HG03354 (cell line): ENCODE data around the gene GTPBP1.

ENCODE experiments used
- ATAC-seq: cut with Tn5 transposase; IDR thresholded peaks from one replicate; pipeline ENCODE4 v1.9.1; 2021; ENCODE audit warnings: mild to moderate bottlenecking; ENCODE audit not compliant: unreplicated experiment, poor library complexity, severe bottlenecking

GTPBP1 gene

DNA sequence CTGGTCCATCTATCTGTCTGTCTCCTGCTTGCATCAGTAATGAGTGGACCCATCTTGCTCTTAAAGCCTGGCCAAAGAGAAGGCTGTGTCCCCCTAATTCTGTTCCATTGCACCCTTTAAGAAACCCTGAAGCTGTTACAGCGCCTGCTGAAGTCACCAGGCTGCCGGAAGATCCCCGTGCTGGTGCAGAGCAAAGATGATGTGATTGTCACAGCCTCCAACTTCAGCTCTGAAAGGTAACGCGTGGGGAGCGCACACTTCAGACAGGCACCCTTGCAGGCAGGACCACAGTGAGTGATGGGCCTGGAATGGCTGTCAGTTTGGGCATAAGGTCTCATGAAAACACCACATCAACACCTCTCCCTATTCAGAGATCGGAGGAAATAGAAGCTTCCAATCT, 18.4 kb downstream of the GTPBP1 start:
- ATAC-seq, result no peak

DNA sequence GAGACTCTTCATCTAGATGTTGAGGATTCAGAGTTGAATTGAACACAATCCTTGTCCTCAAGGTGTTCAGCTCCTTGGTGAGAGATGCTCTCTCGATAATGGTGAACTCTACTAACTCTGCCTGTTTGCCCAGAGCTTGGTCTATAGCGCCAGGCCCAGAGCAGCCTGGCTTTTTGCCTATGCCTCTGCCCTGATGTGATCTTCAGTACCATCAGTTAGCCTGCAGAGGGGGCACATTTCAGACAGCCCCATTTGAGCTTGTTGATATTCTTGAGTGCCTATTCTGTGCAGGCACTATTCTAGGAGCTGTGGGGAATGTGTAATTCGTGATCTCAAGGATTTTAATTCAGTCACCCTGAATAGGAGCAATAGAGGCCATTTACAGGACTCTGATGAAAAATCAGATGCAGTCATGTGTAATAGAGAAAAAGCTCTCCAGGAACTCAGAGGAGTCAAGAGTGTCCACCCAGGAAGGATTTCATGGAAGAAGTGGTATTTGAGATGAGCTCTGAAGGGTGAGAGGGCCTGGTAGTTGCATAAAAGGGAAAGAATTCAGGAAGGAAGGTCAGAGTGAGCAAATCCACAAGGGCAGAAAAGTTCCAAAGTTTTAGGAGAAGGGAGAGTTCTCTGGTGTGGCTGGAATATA, 19.3 kb downstream of the GTPBP1 start:
- ATAC-seq, result no peak

GRCh38 chr22:38725900-38726655, 20.3 kb downstream of the GTPBP1 start:
- ATAC-seq, result no peak

DNA sequence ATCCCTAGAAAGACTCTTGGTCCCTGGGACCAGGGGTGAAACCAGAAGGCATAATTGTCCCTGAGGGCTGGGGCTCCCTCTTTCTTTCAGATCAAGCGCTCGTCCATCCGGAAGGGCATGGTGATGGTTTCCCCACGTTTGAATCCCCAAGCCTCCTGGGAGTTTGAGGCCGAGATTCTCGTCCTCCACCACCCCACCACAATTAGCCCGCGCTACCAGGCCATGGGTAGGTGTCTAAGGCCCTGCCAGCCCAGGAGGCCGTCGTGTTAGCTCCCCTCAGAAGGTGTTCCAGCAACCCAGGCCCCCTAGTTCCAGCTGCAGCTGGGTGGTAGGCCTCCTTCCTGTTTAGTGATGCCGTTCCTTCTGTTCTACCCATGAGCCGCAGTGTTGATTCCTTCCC, 21.4 kb downstream of the GTPBP1 start:
- no peak for ATAC-seq

GRCh38 chr22:38727530-38728451, 22.0 kb downstream of the GTPBP1 start:
- no peak for ATAC-seq

DNA sequence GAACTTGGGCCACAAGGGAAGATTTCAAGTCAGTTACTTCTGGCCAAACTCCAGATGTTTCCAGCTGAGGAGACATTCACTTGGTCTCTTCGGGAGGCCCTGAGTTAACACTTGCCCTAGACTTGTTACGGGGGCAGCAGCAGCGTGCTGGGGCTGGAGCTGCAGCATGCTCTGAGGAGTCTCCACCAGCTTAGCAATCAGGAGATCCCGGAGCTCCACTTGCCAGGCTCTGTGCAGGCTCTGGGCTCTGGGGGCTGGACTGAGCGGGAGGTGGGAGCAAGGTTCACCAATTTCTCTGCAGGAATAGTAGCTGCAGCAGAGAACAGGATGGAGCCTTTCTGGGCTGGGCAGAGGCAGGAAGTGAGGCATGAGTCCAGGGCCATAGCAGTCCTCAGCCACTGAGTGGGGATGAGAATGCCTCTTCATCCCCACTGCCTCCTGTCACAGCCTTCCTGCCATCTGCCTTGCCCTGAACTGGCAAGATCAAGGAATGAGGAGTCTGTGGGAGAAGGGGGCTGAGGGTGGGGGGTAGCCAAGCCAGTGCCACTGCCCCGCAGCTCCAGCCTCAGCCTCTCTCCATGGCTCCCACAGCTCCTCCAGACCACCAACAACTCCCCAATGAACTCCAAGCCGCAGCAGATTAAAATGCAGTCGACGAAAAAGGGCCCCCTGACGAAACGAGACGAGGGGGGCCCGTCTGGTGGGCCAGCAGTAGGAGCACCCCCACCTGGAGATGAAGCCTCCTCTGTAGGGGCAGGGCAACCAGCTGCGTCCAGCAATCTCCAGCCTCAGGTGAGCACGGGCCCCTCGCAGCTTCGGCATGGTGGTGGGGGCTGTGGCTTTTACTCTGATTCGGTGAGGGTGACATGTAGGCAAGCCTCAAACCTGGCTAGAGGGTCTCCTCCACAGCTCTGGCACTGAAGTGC, 23.4 kb downstream of the GTPBP1 start:
- no peak for ATAC-seq

DNA sequence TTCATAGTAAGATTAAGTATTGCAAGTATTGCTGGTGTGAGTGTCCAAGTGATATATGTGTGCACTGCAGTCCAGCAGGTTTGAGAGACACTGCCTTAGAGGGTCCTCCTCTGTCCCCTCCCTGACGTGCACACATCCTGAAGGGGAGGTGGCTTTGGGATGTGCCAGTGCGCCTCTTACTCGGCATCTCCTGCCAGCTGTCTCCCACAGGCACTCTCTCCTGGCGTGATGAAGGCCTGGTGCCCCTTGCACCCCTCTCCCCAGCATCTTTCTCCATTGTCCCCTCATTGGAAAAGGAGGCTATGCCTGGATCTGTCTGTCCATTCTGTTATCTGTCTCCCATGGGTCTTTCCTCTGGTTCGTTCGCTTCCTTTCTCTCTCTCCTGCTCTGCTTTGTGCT, 24.2 kb downstream of the GTPBP1 start:
- no peak for ATAC-seq

- ATAC-seq, result no peak
Observed at GRCh38 chr22:38730411-38730871, 24.7 kb downstream of the GTPBP1 start.

DNA sequence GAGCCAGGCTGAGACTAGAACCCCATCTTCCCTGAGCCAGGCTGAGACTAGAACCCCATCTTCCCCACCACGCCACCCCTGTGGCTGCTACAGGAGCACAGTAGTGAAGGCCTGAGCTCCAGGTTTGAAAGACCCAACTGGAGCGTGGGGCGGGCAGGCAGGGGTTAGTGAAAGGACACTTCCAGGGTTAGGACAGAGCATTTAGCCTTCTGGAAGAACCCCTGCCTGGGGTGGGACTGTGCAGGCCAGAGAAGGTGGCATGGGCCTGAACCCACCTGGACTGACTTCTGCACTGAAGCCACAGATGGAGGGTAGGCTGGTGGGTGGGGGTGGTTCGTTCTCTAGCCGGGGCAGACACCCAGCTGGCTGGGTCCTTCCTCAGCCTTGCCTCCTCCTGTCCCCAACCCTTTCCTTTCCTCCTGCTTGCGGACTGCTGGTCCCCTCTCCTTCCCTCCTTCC, 26.0 kb downstream of the GTPBP1 start:
- ATAC-seq, result no peak

DNA sequence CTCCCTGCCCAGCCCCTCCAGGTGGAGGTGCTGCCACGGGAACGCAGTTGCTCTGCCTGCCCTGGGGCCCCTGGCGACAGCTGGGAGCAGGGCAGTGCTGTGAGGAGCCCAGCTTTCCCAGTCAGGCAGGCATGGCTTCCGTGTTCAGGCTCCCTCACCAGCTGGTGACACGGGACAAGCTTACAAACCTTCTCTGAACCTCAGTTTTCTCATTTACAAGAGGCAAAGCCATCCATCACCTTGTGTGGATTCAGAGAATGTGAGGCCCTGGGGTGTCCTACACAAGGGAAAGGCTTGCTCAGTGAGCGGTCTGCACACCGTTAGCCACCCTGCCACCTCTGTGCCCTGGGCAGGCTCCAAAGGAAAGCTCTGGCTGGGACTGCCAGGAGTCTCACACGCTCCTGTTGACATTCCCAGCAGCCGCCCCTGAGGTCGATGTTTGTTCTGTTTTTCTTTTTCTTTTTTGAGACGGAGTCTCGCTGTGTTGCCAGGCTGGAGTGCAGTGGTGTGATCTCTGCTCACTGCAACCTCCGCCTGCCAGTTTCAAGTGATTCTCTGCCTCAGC, 26.6 kb downstream of the GTPBP1 start:
- ATAC-seq, result no peak

GRCh38 chr22:38733329-38733723, 27.6 kb downstream of the GTPBP1 start:
- no peak for ATAC-seq

GRCh38 chr22:38733724-38734381, 28.1 kb downstream of the GTPBP1 start:
- no peak for ATAC-seq

GRCh38 chr22:38734421-38735100, 28.8 kb downstream of the GTPBP1 start:
- no peak for ATAC-seq

GRCh38 chr22:38735126-38735464, 29.4 kb downstream of the GTPBP1 start:
- no peak for ATAC-seq

DNA sequence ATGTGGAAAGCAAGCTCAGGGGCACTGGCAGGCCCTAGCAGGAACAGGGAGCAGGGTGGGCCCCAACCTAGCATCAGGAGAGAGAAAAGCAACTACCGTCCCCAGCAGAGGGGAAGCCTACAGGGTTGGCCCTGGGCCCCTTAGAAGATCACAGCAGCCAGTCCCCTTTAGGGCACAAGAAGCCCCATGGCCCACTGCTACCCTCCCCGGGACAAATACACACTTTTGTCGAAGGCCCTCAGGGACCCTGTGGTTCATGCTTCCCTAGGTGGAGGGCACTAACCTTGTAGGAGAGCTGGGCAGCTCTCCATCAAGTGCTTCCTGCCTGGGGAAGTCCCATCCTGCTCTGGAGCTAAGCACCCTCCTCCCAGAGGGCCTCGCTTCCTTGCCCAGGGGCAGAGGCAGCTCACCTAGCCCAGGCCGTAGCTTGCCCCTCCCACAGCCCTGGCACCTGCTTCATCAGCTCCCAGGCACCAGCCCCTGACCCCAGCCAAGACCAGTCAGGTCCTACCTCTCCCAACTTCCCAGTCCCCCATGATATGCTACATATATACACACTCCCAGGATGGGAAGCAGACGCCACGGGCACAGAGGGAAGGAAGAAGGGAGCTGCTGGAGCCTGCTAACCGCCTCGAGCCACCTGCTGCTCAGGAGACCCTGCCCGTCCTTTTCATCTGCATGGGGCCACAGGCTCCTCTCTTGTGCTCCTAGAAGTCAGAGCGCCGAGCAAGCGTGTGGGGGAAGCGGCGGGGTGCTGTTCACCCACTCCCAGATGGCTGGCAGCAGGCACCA, 29.9 kb downstream of the GTPBP1 start:
- no peak for ATAC-seq

- ATAC-seq, result no peak
Observed at GRCh38 chr22:38736257-38736570, 30.5 kb downstream of the GTPBP1 start.

DNA sequence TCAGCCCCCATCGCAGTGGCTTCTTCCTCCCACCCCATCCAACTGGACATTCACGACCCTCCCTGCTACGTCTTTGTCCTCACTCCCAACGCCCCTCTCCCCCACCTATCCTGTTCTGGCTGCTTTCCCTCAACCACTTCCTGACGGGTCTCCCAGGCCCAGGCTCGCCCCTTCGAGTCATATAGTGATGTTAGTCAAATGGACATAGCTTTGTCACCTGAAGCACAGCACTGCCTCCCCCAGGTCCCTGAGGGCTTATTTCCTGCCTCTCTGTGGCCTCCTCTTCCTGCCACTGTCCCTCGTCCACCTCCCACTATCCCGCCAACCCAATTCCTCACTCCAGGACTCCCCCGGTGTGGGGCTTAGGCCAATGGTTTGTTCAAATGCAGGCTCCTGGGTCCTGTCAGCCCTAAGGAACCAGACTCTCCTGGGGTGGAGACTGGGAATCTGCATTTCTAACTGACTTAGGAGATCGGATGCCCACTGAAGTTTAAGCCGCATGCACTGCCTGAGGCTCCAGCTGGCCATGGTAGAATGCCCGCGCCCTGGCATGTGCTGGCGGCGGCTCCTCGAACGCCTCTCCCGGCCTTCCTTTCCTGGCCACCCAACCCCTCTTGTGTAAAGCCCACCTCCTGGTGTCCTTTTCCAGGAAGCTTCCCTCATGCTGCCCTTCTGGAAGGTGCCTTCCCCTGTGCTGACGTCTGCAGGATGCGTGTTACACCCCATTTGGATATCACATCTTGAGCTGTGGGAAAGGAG, 31.7 kb downstream of the GTPBP1 start:
- ATAC-seq, result no peak
